ENCODE data around the gene CCDC91. TPM values are rescaled to one million over a fixed set of nuclear protein-coding genes. Genes with fewer than 3 reads are reported as not detected.

Gene CCDC91
- total RNA-seq, 1 experiment from 2014 or later = 26.9 TPM

- intact Hi-C loops (cut with micrococcal nuclease; ENCODE audit: unreplicated experiment) = no loop called here
- Histone ChIP-seq H3K27ac (ENCODE audit: low read length) (no peak overlapping the region), H3K9me3 (ENCODE audit: control insufficient read depth, insufficient read depth, low read depth, low read length) (no peaks in the 10 kb centered on the region), H3K27me3 (ENCODE audit: control insufficient read depth, insufficient read depth, low read length) (no peaks in the 10 kb centered on the region), H3K4me1 (ENCODE audit: control insufficient read depth, insufficient read depth, low read length) (peaks cover 3% of the 10 kb centered on the region; the same call in 1 of the 2 replicates), H3K4me3 (ENCODE audit: low read depth in 2 of 2, low read length in 2 of 2) (no peak overlapping the region), H3K36me3 (ENCODE audit: control insufficient read depth, insufficient read depth, low read length) (no peaks in the 10 kb centered on the region)
- TF ChIP-seq POLR2AphosphoS5 (IDR thresholded peaks at IDR 0.05; ENCODE audit: low read depth, low read length) (no peak), TCF7L2 (IDR thresholded peaks at IDR 0.05; ENCODE audit: low read depth, low read length) (no peak), SIN3A (IDR thresholded peaks at IDR 0.05; ENCODE audit: borderline replicate concordance, insufficient read depth, low read depth, low read length) (no peak), CTCF (IDR thresholded peaks at IDR 0.05) (no peak)
- TF ChIP-seq, protein P1, sequence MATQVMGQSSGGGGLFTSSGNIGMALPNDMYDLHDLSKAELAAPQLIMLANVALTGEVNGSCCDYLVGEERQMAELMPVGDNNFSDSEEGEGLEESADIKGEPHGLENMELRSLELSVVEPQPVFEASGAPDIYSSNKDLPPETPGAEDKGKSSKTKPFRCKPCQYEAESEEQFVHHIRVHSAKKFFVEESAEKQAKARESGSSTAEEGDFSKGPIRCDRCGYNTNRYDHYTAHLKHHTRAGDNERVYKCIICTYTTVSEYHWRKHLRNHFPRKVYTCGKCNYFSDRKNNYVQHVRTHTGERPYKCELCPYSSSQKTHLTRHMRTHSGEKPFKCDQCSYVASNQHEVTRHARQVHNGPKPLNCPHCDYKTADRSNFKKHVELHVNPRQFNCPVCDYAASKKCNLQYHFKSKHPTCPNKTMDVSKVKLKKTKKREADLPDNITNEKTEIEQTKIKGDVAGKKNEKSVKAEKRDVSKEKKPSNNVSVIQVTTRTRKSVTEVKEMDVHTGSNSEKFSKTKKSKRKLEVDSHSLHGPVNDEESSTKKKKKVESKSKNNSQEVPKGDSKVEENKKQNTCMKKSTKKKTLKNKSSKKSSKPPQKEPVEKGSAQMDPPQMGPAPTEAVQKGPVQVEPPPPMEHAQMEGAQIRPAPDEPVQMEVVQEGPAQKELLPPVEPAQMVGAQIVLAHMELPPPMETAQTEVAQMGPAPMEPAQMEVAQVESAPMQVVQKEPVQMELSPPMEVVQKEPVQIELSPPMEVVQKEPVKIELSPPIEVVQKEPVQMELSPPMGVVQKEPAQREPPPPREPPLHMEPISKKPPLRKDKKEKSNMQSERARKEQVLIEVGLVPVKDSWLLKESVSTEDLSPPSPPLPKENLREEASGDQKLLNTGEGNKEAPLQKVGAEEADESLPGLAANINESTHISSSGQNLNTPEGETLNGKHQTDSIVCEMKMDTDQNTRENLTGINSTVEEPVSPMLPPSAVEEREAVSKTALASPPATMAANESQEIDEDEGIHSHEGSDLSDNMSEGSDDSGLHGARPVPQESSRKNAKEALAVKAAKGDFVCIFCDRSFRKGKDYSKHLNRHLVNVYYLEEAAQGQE (IDR thresholded peaks at IDR 0.05; ENCODE audit: insufficient read depth in 1 of 2, low read depth in 2 of 2, low read length in 1 of 2) = no peak
- CTCF ChIA-PET = no interaction called here
- no TSS peak for BruUV-seq (replicated peaks)
- POLR2A ChIA-PET = no interaction called here
- DNase-seq (ENCODE audit: low read depth, low spot score) (no peak), ATAC-seq (no peak)
- in situ Hi-C loops (cut with HindIII; ENCODE audit: low pct_unique_long_range_greater_than_20kb, low sequenced_read_pairs) = no loop called here
Observed at GRCh38 chr12:28539691-28540323, 349.6 kb downstream of the CCDC91 start.

- ATAC-seq (no peak), DNase-seq (ENCODE audit: low read depth, low spot score) (no peak)
- H3K9me3 ChIP-seq (ENCODE audit: control insufficient read depth, insufficient read depth, low read depth, low read length) = no peaks in the 10 kb centered on the region
- ChIA-PET CTCF (no interaction called here), POLR2A (no interaction called here)
- H3K27me3 ChIP-seq (ENCODE audit: control insufficient read depth, insufficient read depth, low read length) = no peaks in the 10 kb centered on the region
- TF ChIP-seq TCF7L2 (IDR thresholded peaks at IDR 0.05; ENCODE audit: low read depth, low read length) = no peak
- no peak for TF ChIP-seq POLR2AphosphoS5 (IDR thresholded peaks at IDR 0.05; ENCODE audit: low read depth, low read length)
- no peak for TF ChIP-seq CTCF (IDR thresholded peaks at IDR 0.05)
- no peak for TF ChIP-seq SIN3A (IDR thresholded peaks at IDR 0.05; ENCODE audit: borderline replicate concordance, insufficient read depth, low read depth, low read length)
- TF ChIP-seq, protein P1 (IDR thresholded peaks at IDR 0.05; ENCODE audit: insufficient read depth in 1 of 2, low read depth in 2 of 2, low read length in 1 of 2) = no peak
- H3K4me3 ChIP-seq (ENCODE audit: low read depth in 2 of 2, low read length in 2 of 2) = no peak overlapping the region
- intact Hi-C loops (cut with micrococcal nuclease; ENCODE audit: unreplicated experiment) (no loop called here), in situ Hi-C loops (cut with HindIII; ENCODE audit: low pct_unique_long_range_greater_than_20kb, low sequenced_read_pairs) (no loop called here)
- peaks cover under 1% of the 10 kb centered on the region; the same call in 1 of the 2 replicates for H3K4me1 ChIP-seq (ENCODE audit: control insufficient read depth, insufficient read depth, low read length)
- no TSS peak for BruUV-seq (replicated peaks)
- H3K36me3 ChIP-seq (ENCODE audit: control insufficient read depth, insufficient read depth, low read length) = no peaks in the 10 kb centered on the region
- H3K27ac ChIP-seq (ENCODE audit: low read length) = no peak overlapping the region
Observed at GRCh38 chr12:28540324-28540714, 350.1 kb downstream of the CCDC91 start.
